GM23248 (cell line): Measurements from ENCODE around the gene CENPM. TPM values are rescaled to one million over a fixed set of nuclear protein-coding genes. Genes with fewer than 3 reads are reported as not detected.

Experiments used
- DNase-seq: peaks from one replicate; pipeline ENCODE4 v3.0.0-alpha.2; 2015
- H2AFZ ChIP-seq: fragments of 200-600 bp; sonication (generic); 2 replicates; pipeline ENCODE4 v1.6.1; 2016; ENCODE audit warnings: antibody characterized with exemption
- H3F3A ChIP-seq: fragments of 200-600 bp; sonication (generic); 2 replicates; pipeline ENCODE4 v1.6.1; 2016; ENCODE audit warnings: mild to moderate bottlenecking, antibody characterized with exemption, mixed run types; ENCODE audit not compliant: insufficient read depth
- H3K27ac ChIP-seq: fragments of 200-600 bp; sonication (generic); 2 replicates; pipeline ENCODE4 v1.5.1; 2016; ENCODE audit warnings: mild to moderate bottlenecking
- H3K27me3 ChIP-seq: fragments of 200-600 bp; sonication (generic); replicated peaks from 2 replicates; pipeline ENCODE4 v1.6.1; 2016; ENCODE audit warnings: mild to moderate bottlenecking; ENCODE audit not compliant: insufficient read depth
- H3K36me3 ChIP-seq: fragments of 200-600 bp; sonication (generic); 2 replicates; pipeline ENCODE4 v1.6.1; 2016; ENCODE audit warnings: low read depth, mild to moderate bottlenecking
- H3K4me1 ChIP-seq: fragments of 200-600 bp; sonication (generic); 2 replicates; pipeline ENCODE4 v1.6.1; 2016; ENCODE audit warnings: mild to moderate bottlenecking; ENCODE audit not compliant: insufficient read depth
- H3K4me2 ChIP-seq: fragments of 200-600 bp; sonication (generic); one replicate; pipeline ENCODE4 v1.6.1; 2016; ENCODE audit warnings: mild to moderate bottlenecking; ENCODE audit not compliant: unreplicated experiment
- H3K4me3 ChIP-seq: fragments of 200-600 bp; sonication (generic); 2 replicates; pipeline ENCODE4 v1.5.1; 2016; ENCODE audit warnings: mild to moderate bottlenecking
- H3K79me2 ChIP-seq: fragments of 200-600 bp; sonication (generic); 2 replicates; pipeline ENCODE4 v1.6.1; 2016; ENCODE audit warnings: mild to moderate bottlenecking; ENCODE audit not compliant: insufficient read depth
- H3K9ac ChIP-seq: fragments of 200-600 bp; sonication (generic); 2 replicates; pipeline ENCODE4 v1.6.1; 2016; ENCODE audit warnings: mild to moderate bottlenecking
- H3K9me2 ChIP-seq: fragments of 200-600 bp; sonication (generic); 2 replicates; pipeline ENCODE4 v1.6.1; 2016; ENCODE audit warnings: mixed run types, mild to moderate bottlenecking, moderate library complexity; ENCODE audit not compliant: insufficient read depth
- H3K9me3 ChIP-seq: fragments of 200-600 bp; sonication (generic); one replicate; pipeline ENCODE4 v1.6.1; 2017; ENCODE audit warnings: low read depth
- H4K20me1 ChIP-seq: fragments of 200-600 bp; sonication (generic); 2 replicates; pipeline ENCODE4 v1.6.0; 2016; ENCODE audit not compliant: insufficient read depth
- EZH2 ChIP-seq: fragments of 200-600 bp; sonication (generic); IDR thresholded peaks from 2 replicates; pipeline ENCODE4 v1.6.1; 2018; ENCODE audit warnings: antibody characterized with exemption, mild to moderate bottlenecking; ENCODE audit not compliant: insufficient read depth, poor library complexity, severe bottlenecking
- EZH2phosphoT487 ChIP-seq: fragments of 200-600 bp; sonication (generic); IDR thresholded peaks from 2 replicates; pipeline ENCODE4 v1.6.1; 2018; ENCODE audit warnings: antibody characterized with exemption, moderate library complexity, mild to moderate bottlenecking, low read depth; ENCODE audit not compliant: insufficient read depth
- WGBS, 2 experiments: methylation state at CpG; one replicate each; pipeline ENCODE4 v1.1.6; 2015 to 2017; ENCODE audit warnings: low lambda C conversion rate in 2 of 2, low coverage in 1 of 2; ENCODE audit errors: missing lambda C conversion rate in 2 of 2; 5-methylcytosine and 5-hydroxymethylcytosine counted together
- in situ Hi-C: fragments of 300-500 bp; cut with MboI; formaldehyde crosslinking; loops from 2 replicates; pipeline ENCODE4 v1.15.0; 2020
- polyA plus RNA-seq: library from polyadenylated mRNA; unstranded; fragments of >200 nt; fragmentation: Nextera tagmentation; extraction: Ambion mirVana; gene quantifications from 2 replicates; pipeline ENCODE4 v1.2.1, GENCODE V29; 2016
- total RNA-seq: library from RNA; depleted of rRNA; stranded (reverse); fragments of >200 nt; shearing (Covaris generic); gene quantifications from 2 replicates; pipeline ENCODE4 v1.2.3, GENCODE V29; 2014

The CENPM gene
- total and polyA plus RNA-seq, 2 experiments from 2014 or later, result 5.7 to 18.9 TPM

DNA sequence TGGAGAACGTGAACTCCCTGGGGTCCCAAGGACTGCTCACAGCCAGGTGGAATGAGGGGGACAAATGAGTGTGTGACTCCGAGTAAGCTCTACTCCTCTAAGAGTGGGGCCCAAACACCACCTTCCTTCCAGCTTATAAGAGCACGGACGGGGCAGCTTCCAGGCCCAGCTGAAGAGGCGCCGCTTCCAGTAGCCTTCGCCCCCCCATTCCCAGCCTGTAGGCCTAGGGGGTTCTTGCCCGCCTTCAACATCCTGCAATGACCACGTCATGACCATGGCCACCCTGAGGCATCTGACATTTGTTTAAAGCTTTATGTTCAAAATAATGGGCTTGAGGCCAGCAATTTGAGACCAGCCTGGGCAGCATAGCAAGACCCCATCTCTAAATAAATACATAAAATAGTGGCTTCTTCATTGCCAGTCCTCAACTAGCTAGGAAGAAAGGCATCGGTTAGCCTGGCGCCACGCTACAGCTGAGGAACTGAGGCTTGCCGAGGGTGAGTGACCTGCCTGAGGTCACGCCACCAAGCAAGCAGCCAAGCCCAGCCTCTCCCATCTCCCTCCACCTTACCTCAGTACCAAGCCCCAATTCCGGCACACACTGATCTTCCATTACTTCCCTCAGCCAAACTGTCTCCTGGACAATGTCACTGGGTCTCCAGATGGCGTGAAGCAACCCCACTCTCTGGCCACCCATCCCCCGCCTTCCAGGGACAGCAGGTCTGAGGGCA is 12.5 kb downstream of the CENPM start:
- Histone ChIP-seq H3K9ac (no peak overlapping the region), H3K79me2 (no peaks in the 10 kb centered on the region), H3K9me2 (no peaks in the 10 kb centered on the region), H3K4me2 (no peak overlapping the region), H3K9me3 (no peaks in the 10 kb centered on the region), H3K4me1 (no peaks in the 10 kb centered on the region), H3K27ac (no peak overlapping the region), H4K20me1 (no peaks in the 10 kb centered on the region), H3K36me3 (no peaks in the 10 kb centered on the region), H3K4me3 (no peak overlapping the region), H3K27me3 (no peaks in the 10 kb centered on the region), H3F3A (no peaks in the 10 kb centered on the region), H2AFZ (no peak overlapping the region)
- DNase-seq, result no peak
- in situ Hi-C loops, result no loop called here
- WGBS, 2 experiments, result 92 to 95% methylated on average over 17 of the region's 17 CpGs
- TF ChIP-seq EZH2phosphoT487, result no peak
- TF ChIP-seq EZH2, result no peak

DNA sequence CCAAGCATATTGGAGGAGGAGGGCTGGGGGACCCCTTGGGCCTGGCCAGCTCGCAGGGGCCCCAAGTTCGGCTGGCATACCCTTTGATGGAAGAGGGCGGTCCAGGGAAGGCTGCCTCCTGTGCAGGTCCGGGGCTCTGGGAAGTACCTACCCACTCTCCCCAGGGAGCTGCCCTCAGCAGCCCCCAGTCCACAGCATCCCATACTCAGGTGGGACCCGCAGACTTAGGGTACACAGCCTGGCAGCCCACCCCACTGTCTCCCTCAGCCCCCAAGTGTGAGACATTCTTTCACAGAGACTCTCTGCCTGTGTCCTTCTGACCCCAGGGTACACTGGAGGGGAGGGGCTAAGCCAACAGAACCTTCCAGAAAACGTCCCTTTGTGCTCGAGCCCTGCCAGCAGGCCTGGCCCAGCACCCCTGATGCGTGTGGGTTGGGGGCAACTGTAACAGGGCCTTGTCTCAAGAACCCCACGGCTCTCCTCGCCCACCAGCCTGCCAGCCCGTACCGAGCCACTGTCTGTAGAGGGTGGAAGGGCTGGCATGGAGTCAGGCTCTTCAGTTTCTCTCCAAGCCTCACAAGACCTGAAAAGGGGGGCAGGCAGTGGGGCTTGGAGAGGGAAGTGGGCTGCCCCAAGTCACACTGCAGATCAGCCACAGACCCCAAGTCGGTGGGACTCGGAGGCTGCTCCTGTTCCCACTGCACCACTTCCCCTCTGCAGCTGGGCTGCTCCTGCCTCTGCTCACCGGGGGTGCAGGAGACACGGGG is 13.4 kb downstream of the CENPM start:
- H3K36me3 ChIP-seq, result no peaks in the 10 kb centered on the region
- WGBS, 2 experiments, result 86 to 88% methylated on average over 13 to 16 of the region's 16 CpGs
- no peaks in the 10 kb centered on the region for H3K4me1 ChIP-seq
- H3K79me2 ChIP-seq, result no peaks in the 10 kb centered on the region
- TF ChIP-seq EZH2 (no peak), EZH2phosphoT487 (no peak)
- DNase-seq, result no peak
- H3K9me2 ChIP-seq, result no peaks in the 10 kb centered on the region
- H3K4me3 ChIP-seq, result no peak overlapping the region
- H3K9me3 ChIP-seq, result no peaks in the 10 kb centered on the region
- H3F3A ChIP-seq, result no peaks in the 10 kb centered on the region
- no peaks in the 10 kb centered on the region for H4K20me1 ChIP-seq
- no peaks in the 10 kb centered on the region for H3K27me3 ChIP-seq
- H3K9ac ChIP-seq, result no peak overlapping the region
- no peak overlapping the region for H2AFZ ChIP-seq
- H3K4me2 ChIP-seq, result no peak overlapping the region
- in situ Hi-C loops, result no loop called here
- no peak overlapping the region for H3K27ac ChIP-seq

DNA sequence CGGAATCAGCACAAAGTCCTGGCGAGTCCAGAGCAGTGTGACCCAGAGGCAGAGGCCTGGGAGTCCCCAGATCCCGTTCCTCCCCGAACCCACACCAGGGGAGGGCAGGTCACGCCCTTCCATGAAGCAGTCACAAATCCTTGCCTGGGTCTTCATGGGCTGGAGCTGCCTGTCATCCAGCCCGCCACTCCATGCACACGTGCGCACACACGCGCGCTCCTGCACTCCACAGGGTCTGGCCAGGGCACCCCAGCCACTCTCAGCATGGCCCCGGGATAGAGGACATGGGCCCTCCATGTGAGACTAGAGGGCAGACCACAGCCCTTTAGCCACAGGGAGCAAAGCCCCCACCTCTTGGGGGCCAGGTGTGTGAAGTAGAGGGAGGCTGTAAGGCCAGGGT is 14.6 kb downstream of the CENPM start:
- H2AFZ ChIP-seq, result no peak overlapping the region
- no peaks in the 10 kb centered on the region for H3K36me3 ChIP-seq
- no peaks in the 10 kb centered on the region for H3K27me3 ChIP-seq
- no peak overlapping the region for H3K4me3 ChIP-seq
- H3K9ac ChIP-seq, result no peak overlapping the region
- H3K79me2 ChIP-seq, result no peaks in the 10 kb centered on the region
- H3K4me2 ChIP-seq, result no peak overlapping the region
- H3K9me2 ChIP-seq, result no peaks in the 10 kb centered on the region
- WGBS, 2 experiments, result 97 to 100% methylated on average over 12 of the region's 12 CpGs
- no peak for DNase-seq
- H4K20me1 ChIP-seq, result no peaks in the 10 kb centered on the region
- H3K4me1 ChIP-seq, result no peaks in the 10 kb centered on the region
- in situ Hi-C loops, result no loop called here
- H3K27ac ChIP-seq, result no peak overlapping the region
- no peaks in the 10 kb centered on the region for H3K9me3 ChIP-seq
- H3F3A ChIP-seq, result no peaks in the 10 kb centered on the region
- TF ChIP-seq EZH2phosphoT487 (no peak), EZH2 (no peak)

DNA sequence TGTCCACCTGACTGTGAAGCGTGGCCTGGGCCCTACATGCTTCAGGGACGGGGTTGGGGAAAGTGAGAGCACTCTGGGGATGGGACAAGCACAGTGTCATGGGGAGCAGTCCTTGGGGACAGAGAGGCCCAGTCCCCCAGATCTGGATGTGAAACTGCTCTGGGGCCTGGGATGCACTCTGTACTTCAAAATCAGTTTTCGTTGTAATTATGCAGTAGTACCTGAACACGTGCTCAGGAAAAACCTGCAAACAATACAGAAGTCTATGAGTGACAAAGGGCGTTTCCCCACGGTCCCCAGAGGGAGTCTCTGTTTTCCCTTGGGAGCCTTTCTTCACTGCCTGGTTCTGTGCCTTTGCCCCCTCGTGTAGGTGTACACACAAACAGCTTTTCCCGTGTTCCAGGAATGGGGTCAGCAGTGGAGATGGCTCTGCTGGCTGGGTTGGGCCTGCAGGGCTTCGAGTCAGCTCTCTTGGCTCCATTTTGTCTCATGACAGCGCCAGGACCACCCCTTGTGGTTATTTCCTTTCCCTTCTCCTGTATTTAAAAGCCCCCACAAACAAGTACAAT is 15.2 kb downstream of the CENPM start:
- Histone ChIP-seq H3K4me2 (no peak overlapping the region), H3F3A (no peaks in the 10 kb centered on the region), H3K4me1 (no peaks in the 10 kb centered on the region), H3K79me2 (no peaks in the 10 kb centered on the region), H3K36me3 (no peaks in the 10 kb centered on the region), H3K4me3 (no peak overlapping the region), H3K9me3 (no peaks in the 10 kb centered on the region), H2AFZ (no peak overlapping the region), H3K9ac (no peak overlapping the region), H3K27me3 (no peaks in the 10 kb centered on the region; the same call in 1 of the 2 replicates), H3K27ac (no peak overlapping the region), H4K20me1 (no peaks in the 10 kb centered on the region), H3K9me2 (no peaks in the 10 kb centered on the region)
- in situ Hi-C loops, result no loop called here
- TF ChIP-seq EZH2 (no peak), EZH2phosphoT487 (no peak)
- DNase-seq, result no peak
- 84 to 88% methylated on average over 10 of the region's 10 CpGs for WGBS, 2 experiments
